Measurements from ENCODE around the gene SAP130. TPM values are rescaled to one million over a fixed set of nuclear protein-coding genes. Genes with fewer than 3 reads are reported as not detected.
A peak's percentile ranks its signal among the peaks of the same experiment; 100 is the strongest.

The SAP130 gene
- 10 to 100 TPM; 12.0 to 13.1 TPM for total RNA-seq
- long read RNA-seq: 0 reads

DNA sequence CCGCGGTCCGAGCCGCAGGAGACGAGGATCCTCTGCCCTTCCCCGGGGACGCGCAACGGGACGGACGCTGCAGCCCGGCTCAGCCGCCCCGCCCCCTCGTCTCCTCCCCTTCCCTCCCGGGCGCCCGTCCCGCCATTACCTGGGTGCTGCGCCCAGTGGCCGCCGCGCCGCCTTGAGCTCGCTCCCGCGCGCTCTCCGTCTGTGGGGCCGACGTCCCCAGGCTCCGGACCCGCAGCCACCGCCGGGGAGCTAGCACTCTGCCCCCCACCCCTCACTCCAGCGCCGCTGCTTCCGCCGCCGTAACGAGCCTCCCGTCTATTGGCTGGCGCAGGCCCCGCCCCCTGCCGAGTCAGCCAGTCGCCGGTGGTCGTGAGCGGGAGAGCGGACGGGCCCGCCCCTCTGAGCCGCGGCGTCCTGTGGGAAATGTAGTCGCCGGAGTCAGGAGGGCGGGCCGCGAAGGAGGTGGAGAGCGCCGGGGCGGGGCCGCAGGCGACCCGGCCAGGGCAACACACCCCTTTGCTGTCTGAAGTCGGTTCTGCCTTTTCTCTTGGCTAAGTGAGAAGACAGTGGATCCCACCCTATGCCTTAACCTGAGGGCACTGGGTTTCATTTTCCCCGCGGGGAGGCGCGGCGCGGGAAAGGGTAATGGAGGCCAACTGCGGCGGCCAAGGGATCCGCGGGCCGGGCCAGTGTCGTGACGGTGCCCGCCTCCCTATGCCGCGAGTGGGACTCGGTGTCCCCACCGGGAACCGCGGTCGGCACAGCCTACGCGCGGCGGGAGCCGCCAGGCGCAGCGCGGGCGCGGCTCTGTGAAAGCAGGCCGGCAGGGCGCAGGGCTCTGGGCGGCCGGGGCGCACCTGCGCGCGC is at the start of gene SAP130:
Gene SAP130, minus strand, starts transcription at position 259 of the 867 bp plus-strand sequence. CDS start 1,767 bp downstream, outside the sequence.
- ATAC-seq: peak; percentile 92 to 96
- peak; percentile 99 for DNase-seq
- intact Hi-C loops (cut with DNase I): loop anchor here in 1 of 2 donors (2.0 to 10.0 kb wide), 2 partner anchors 63 to 143 kb away; partner anchors contain the start of genes AMMECR1L and UGGT1

DNA sequence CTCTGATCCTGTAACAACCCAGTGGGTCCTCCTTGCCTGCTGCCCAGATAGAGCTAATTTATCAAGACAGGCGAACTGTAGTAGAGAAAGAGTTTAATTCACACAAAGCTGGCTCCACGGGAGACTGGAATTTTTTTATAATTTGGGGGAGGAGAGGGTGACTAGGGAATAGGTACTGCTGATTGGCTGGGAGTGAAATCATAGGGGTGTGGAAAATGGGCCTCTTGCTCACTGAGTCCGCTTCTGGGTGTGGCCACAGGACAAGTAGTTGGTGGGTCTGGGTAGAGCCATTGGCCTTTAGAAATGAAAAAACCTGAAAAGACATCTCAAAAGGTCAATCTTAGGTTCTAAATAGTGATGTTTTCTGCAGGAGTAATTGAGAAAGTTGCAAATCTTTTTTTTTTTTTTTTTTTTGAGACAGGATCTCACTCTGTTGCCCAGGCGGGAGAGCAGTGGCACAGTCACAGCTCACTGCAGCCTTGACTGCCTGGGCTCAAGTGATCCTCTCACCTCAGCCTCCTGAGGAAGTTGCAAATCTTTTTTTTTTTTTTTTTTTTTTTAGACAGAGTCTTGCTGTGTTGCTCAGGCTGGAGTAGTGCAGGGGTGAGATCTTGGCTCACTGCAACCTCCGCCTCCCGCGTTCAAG is 48.7 kb upstream of the SAP130 start:
- intact Hi-C loops (cut with DNase I): no loop called here
- ATAC-seq: no peak
- DNase-seq: no peak

DNA sequence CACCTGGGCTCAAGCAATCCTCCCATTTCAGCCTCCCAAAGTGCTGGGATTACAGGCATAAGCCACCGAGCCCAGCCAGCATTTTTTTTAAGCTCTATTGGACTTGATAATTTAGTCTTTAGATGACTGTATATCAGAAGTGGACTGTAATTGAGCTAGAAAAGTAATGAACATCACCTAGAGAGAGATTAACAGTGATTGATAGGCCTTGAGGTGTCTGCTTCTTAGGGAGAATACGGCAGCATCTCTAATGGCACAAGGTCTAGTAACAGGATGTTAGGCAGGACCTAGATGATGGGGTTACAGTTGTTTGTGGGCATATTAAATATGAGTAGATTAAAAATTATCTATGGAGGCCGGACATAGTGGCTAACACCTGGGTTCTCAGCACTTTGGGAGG is 45.4 kb upstream of the SAP130 start:
- ATAC-seq (no peak), DNase-seq (no peak)
- intact Hi-C loops (cut with DNase I): no loop called here

DNA sequence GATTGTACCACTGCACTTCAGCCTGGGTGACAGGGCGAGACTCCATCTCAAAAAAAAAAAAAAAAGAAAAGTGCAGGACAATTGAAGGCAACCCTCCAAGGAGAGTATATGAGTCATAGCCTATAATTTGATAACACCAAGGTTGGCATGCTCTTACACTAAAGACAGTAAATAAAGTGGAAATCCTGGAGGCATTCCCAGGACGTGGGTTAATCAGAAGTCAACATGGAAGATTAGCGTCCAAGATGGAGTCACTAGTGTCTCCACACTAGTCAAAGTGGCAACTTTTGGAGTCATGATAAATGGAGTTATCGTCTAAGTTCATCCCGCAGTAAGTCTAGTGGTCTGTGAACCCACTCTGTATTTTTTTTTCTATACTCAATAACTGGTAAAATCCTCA is 41.9 kb upstream of the SAP130 start:
- intact Hi-C loops (cut with DNase I): loop anchor here in 1 of 2 donors (10.0 kb wide), 1 partner anchor 165 kb away; no protein-coding TSS in a partner anchor

DNA sequence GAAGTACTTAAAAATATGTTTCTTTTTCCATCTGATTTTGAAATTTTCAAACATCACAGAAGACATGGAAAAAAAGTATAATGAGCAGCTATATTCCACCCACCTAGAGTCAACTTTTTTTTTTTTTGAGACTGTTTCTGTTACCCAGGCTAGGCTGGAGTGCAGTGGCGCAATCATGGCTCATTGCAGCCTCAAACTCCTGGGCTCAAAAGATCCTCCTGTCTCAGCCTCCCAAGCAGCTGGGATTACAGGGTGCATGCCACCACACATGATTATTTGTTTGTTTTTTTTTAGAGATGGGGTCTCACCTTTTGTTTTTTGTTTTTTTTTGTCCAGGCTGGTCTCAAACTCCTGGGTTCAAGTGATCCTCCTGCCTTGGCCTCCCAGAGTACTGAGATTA is 36.5 kb upstream of the SAP130 start:
- no peak for DNase-seq
- ATAC-seq: no peak
- intact Hi-C loops (cut with DNase I): loop anchor here in 1 of 2 donors (10.0 kb wide), 1 partner anchor 170 kb away; no protein-coding TSS in a partner anchor

More for the DNA sequence above, 41.9 kb upstream of the SAP130 start:
- ATAC-seq (peak in 1 of 2 donors; percentile 51), DNase-seq (no peak)

DNA sequence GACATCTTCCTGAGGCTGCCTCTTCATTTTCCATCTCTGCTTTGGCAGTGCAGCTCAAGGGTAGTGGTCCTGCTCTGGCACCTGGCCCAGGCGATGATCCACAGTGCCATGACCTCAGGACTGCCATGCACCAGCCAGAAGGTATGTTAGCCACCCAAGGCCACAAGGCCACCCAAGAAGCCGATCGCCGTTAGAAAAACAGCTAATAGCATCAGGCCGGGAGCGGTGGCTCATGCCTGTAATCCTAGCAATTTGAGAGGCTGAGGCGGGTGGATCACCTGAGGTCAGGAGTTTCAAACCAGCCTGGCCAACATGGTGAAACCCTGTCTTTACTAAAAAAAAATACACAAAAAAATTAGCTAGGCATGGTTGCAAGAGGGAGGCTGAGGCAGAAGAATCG is 34.7 kb upstream of the SAP130 start:
- ATAC-seq: no peak
- intact Hi-C loops (cut with DNase I): loop anchor here in 1 of 2 donors (10.0 kb wide), 1 partner anchor 172 kb away; no protein-coding TSS in a partner anchor

DNA sequence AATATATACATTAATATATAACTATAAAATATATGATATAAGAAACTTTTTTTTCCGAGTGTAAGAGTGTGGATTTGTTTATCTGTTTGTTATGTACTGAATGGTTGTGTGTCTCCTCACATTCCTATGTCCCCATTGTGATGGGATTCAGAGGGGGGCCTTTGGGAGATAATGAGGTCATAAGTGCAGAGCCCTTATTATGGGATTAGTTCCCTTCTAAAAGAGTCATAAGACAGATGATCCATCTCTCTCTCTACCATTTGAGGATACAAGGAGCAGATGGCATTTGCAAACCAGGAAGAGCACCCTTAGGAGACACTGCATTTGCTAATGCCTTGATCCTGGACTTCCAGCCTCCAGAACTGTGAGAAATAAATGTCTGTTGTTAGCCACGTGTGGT is 30.3 kb upstream of the SAP130 start:
- intact Hi-C loops (cut with DNase I): no loop called here
- ATAC-seq (no peak), DNase-seq (no peak)

More for the DNA sequence above, 34.7 kb upstream of the SAP130 start:
- no peak for DNase-seq

DNA sequence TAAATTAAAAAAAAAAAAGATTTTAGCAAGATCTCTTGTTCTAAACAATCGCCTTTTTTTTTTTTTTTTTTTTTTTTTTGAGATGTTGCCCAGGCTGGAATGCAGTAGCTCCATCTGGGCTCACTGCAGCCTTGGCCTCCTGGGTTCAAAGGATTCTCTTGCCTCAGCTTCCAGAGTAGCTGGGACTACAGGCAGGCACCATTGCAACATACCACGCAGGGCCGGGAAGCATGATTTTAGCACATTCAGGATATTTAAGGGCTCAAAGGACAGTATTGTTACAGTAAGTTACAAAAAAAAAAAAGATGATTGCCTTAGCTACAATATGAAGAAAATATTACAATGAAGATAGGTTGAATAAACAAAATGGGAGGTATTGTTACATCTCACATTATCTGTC is 29.5 kb upstream of the SAP130 start:
- DNase-seq (no peak), ATAC-seq (peak in 1 of 2 donors; percentile 50)
- intact Hi-C loops (cut with DNase I): no loop called here

DNA sequence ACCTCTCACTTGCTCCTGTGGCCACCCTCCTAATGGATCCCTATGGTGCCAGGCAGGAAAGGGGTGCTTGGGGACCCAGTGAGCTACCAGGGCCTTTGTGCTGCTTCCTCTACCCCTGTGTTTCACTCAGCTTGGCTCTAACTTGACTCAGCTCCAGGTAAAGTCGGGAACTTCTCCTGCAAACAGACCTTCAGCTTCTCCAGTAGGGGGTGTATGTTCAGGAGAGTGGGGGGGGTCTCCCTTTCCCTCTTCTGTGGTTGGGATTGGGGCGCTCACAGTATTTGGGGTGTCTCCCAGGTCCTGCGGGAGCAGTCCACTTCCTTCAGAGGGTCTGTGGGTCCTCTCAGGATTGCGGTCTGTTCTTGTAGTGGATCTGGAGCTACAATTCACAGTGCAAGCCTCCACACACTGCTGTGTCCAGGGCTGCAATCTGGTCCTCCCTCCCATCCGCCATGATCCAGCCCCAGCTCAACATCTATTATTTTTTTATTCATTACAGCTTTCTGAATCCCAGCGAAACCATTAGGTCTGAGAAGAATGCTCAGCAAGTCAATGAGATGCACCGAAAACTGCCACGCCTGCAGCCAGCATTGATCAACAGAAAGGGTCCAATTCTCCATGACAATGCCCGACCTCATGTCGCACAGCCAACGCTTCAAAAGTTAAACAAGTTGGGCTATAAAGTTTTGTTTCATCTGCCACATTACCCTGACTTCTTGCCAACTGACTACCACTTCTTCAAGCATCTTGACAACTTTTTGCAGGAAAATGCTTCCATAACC is 26.4 kb upstream of the SAP130 start:
- no peak for ATAC-seq
- no peak for DNase-seq
- intact Hi-C loops (cut with DNase I): no loop called here

DNA sequence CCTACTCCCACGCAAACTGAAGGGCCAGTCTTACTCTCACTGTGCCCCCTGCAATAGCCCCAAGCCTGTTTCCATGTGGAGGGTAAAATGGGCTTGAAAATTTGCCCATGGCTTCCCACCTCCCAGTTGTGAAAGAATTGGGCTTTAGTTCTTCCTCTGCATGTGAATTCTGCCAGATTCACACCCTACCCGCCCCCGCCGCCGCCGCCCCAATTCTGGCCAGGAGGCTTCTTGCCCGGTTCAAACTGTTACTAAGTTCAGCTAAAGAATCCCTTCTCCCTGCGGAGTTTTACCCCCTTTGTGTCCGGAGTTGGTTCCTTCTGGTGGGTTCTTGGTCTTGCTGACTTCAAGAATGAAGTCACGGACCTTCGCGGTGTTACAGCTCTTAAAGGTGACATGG is 25.5 kb upstream of the SAP130 start:
- intact Hi-C loops (cut with DNase I): no loop called here
- DNase-seq: no peak
- ATAC-seq: no peak

DNA sequence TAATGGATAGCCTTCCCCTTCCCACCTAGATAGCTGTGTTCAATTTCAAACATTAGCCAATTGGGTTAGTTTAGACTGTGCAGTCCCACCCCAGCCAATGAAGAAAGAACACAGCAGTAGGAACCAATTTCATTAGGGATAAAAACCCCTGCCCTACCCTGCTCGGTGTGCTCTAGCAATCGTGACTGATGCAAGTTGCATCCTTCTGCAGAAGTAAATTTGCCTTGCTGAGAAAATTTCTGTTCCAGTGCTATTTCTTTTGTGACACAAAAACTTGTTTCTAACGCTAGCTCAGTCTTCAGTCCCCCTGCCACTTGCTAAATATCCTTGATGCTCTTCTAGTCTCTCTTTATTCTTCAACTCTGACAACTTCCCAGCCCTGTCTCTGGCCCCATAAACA is 15.2 kb upstream of the SAP130 start:
- intact Hi-C loops (cut with DNase I): no loop called here
- ATAC-seq (no peak), DNase-seq (no peak)

DNA sequence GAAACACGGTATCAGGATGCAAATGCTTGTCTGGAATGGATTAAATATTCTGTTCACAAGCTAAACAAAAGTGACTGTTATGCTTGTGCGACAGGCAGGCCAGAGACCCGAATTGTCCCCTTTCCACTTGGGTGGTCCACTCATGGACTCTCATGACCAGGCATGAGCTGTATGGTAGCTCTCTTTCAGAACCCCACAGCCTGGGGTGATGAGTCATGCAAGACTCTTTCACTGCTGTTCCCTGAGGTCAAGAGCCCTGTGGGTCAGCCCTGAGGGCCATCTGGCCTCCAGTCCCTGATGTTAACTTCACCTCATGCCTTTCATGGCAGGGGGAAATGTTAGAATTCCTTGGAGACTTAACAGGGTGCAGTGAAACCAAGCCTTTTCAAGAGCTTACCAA is 13.7 kb upstream of the SAP130 start:
- DNase-seq (no peak), ATAC-seq (no peak)
- intact Hi-C loops (cut with DNase I): no loop called here

DNA sequence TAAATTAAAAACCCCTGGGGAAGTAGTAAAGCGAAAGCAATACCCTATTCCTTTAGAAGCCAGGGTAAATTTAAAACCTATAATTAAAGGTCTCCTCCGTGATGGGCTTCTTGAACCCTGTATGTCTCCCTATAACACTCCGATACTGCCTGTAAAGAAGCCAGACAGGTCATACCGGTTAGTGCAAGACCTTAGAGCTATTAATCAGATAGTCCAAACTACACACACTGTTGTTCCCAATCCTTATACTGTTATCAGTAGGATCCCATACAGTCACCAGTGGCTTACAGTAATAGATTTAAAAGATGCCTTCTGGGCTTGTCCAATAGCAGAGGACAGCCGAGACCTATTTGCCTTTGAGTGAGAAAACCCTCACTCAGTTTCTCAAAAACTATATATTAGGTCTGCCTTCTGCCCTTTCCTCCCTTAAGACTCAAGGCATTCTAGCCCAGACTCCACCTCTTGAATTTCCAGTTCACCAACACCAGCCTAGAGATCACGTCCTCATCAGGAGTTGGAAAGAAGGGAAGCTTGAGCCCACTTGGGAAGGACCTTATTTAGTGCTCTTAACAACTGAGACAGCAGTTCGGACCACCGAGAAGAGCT is 12.4 kb upstream of the SAP130 start:
- DNase-seq (no peak), ATAC-seq (no peak)
- intact Hi-C loops (cut with DNase I): no loop called here

DNA sequence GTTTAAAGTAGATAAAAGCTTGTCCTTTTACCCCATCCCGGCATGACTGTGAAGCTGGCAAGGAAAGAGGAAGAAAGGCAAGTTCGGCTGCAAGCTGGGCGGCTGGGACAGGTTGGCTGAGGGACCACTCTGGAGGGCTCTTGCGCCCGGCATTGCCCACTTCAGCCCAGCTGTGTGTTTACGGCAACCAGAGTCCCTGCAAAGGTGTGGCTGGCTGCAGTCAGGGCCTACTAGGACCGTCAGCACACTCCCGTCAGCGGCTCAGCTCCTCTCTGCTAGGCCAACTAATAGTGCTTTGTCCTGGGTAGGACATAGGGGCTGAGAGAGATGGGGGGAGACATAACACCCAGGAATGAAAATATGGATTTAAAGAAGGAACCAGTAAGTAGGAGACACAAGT is 11.7 kb upstream of the SAP130 start:
- intact Hi-C loops (cut with DNase I): no loop called here
- DNase-seq (no peak), ATAC-seq (no peak)

DNA sequence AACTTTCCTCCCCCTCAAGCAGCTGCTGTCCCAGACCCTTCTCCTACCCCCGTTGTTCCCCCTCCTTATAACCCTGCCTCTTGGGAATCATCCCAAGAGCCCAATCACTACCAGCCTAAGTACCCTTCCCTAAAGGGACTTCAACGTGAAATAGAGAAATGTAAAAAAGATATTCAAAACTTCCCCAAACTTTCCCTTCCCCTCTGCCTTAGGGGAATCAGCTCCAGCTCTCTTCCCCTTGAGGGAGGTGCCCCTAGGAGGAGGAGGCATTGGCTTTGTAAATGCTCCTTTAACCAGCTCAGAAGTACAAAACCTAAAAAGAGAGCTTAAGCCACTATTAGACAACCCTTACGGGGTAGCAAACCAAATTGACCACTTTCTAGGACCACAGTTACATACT is 10.6 kb upstream of the SAP130 start:
- intact Hi-C loops (cut with DNase I): no loop called here

DNA sequence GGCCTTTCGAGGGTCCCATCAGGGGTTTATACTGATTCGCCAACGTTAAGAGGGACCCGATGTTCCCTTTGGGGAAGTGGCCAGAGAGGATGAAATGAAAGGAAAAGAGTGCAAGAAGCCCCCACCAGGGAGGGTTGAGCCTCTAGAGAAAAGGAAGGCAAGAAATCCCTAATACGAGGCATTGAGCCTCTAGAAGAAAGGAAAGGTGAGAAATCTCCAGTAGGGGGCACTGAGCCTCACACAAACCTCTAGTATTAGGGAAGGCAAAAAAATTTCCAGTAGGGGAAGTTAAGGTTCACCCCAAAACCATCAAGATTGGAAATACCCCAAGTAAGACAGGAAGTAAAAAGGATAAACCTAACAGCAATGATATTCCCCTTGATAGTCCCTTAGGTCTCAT is 9.8 kb upstream of the SAP130 start:
- no peak for DNase-seq
- ATAC-seq: no peak
- intact Hi-C loops (cut with DNase I): no loop called here

More for the DNA sequence above, 10.6 kb upstream of the SAP130 start:
- ATAC-seq (no peak), DNase-seq (no peak)

DNA sequence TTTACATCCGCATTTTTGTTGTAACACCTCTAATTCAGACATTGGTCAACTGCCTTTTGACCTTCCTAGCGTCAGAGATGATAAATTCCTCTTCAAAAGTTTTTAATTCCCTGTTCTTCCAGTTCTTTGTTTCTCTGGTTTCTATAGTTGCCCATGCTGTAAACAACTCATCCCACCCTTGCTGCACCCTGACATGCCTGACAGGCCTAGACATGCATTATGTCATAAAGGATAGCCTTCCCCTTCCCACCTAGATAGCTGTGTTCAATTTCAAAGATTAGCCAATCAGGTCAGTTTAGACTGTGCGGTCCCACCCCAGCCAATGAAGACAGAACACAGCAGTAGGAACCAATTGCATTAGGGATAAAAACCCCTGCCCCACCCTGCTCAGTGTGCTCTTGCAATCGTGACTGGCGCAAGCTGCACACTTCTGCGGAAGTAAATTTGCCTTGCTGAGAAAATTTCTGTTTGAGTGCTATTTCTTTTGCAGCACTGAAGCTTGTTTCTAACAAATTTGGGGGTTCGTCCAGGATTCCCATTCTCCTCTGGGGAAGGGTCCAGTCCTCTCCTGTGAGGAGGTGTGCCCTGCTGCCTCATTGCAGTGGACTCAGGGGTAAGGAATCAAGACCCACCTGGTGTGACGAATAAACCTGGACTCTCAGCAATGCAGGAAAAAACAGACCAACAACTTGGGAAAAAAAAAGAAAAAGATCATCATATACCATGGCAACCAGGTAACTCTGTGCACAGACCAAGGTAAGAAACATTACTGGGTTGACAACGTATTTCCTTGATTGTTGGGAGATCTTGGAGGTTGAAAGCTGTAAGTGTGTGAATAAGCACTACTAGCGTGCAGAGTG is 9.1 kb upstream of the SAP130 start:
- intact Hi-C loops (cut with DNase I): no loop called here
- DNase-seq (no peak), ATAC-seq (no peak)

DNA sequence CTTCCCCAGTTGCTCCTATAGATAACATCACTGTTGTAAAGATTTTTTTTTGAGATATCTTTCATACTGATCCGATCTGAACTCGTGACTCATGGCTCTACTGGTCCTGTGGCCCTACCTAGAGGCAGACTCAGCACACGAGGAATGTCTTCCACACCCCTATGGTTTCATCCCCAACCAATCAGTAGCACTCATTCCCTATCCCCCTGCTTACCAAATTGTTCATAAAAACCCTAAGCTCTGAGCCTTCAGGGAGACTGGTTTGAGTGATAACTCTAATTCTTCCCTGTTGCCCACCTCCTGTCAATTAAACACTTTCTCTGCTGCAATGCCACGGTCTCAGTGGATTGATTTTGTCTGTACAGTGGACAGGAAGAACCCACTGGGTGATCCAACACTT is 4.2 kb upstream of the SAP130 start:
- ATAC-seq: no peak
- no peak for DNase-seq
- intact Hi-C loops (cut with DNase I): no loop called here

Data from left cardiac atrium (tissue), 4 donors.